Measurements from ENCODE around the gene SOAT2. TPM values are rescaled to one million over a fixed set of nuclear protein-coding genes. Genes with fewer than 3 reads are reported as not detected.

Gene SOAT2
- total and polyA plus RNA-seq, 4 donors, result 0.48 to 9.4 (median 1.3) TPM

DNA sequence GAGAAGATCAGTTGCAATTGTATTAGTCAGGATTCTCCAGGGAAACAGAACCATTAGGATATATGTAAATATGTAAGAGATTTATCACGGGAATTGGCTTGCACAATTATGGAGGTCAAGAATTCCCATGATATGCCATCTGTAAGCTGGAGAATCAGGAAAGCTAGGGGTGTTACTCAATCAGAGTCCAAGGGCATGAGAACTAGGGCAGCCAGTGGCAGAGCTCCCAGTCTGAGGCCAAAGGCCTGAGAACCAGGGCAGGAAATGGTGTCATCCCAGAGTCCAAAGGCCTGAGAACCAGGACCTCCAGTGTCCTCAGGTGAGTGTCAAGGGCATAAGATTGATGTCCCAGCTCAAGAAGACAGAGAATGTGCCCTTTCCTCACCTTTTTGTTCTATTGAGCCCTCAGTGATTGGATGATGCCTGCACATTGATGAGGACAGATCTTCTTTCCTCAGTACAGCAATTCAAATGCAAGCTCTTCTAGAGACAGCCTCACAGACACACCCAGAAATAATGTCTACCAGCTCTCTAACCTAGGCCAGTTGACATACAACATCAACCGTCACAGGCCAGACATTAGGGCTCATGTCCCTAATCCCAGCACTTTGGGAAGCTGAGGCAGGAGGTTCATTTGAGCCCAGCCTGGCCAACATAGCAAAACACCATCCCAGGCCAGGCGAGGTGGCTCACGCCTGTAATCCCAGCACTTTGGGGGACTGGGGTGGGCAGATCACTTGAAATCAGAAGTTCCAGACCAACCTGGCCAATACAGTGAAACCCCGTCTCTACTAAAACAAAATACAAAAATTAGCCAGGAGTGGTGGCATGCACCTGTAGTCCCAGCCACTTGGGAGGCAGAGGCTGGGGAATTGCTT is 42.3 kb downstream of the SOAT2 start:
- Histone ChIP-seq H3K36me3 (ENCODE audit: control insufficient read depth in 4 of 4, insufficient read depth in 3 of 4, low read depth in 1 of 4, low read length in 3 of 4) (no peaks in the 10 kb centered on the region), H3K9me3 (ENCODE audit: control insufficient read depth in 4 of 4, low read length in 3 of 4) (no peaks in the 10 kb centered on the region), H3K4me3 (ENCODE audit: low read depth in 1 of 3, low read length in 3 of 3) (no peak overlapping the region), H3K27ac (ENCODE audit: low read depth in 1 of 2, low read length in 2 of 2) (peak overlapping the region in 1 of 2 donors; percentile 42), H3K27me3 (ENCODE audit: control insufficient read depth in 4 of 4, insufficient read depth in 4 of 4, low read length in 3 of 4) (no peaks in the 10 kb centered on the region), H3K9ac (ENCODE audit: low read depth in 1 of 2, low read length in 2 of 2) (no peak overlapping the region), H3K4me1 (ENCODE audit: control insufficient read depth in 4 of 4, insufficient read depth in 4 of 4, low read length in 3 of 4) (peaks cover 0 to 11% (median 5%) of the 10 kb centered on the region in 4 donors)
- WGBS, result 71% methylated on average over 5 of the region's 5 CpGs
- peak; percentile 86 to 89 for TF ChIP-seq JUND (IDR thresholded peaks at IDR 0.05)
- no peak for TF ChIP-seq TAF1 (conservative IDR thresholded peaks at IDR 0.05)
- TF ChIP-seq NR2F2 (IDR thresholded peaks at IDR 0.05), result peak; percentile 97
- TF ChIP-seq FOXA2 (IDR thresholded peaks at IDR 0.05), result peak; percentile 89
- TF ChIP-seq, protein P1, sequence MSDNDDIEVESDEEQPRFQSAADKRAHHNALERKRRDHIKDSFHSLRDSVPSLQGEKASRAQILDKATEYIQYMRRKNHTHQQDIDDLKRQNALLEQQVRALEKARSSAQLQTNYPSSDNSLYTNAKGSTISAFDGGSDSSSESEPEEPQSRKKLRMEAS (IDR thresholded peaks at IDR 0.05), result peak; percentile 85
- TF ChIP-seq SP1 (IDR thresholded peaks at IDR 0.05), result peak; percentile 82
- peak in 1 of 2 donors; percentile 75 for TF ChIP-seq EGR1 (IDR thresholded peaks at IDR 0.05; ENCODE audit: low read depth in 2 of 2)
- TF ChIP-seq HNF4G (IDR thresholded peaks at IDR 0.05), result peak; percentile 99
- peak; percentile 99 for TF ChIP-seq RXRA (IDR thresholded peaks at IDR 0.05)
- TF ChIP-seq, protein P2, sequence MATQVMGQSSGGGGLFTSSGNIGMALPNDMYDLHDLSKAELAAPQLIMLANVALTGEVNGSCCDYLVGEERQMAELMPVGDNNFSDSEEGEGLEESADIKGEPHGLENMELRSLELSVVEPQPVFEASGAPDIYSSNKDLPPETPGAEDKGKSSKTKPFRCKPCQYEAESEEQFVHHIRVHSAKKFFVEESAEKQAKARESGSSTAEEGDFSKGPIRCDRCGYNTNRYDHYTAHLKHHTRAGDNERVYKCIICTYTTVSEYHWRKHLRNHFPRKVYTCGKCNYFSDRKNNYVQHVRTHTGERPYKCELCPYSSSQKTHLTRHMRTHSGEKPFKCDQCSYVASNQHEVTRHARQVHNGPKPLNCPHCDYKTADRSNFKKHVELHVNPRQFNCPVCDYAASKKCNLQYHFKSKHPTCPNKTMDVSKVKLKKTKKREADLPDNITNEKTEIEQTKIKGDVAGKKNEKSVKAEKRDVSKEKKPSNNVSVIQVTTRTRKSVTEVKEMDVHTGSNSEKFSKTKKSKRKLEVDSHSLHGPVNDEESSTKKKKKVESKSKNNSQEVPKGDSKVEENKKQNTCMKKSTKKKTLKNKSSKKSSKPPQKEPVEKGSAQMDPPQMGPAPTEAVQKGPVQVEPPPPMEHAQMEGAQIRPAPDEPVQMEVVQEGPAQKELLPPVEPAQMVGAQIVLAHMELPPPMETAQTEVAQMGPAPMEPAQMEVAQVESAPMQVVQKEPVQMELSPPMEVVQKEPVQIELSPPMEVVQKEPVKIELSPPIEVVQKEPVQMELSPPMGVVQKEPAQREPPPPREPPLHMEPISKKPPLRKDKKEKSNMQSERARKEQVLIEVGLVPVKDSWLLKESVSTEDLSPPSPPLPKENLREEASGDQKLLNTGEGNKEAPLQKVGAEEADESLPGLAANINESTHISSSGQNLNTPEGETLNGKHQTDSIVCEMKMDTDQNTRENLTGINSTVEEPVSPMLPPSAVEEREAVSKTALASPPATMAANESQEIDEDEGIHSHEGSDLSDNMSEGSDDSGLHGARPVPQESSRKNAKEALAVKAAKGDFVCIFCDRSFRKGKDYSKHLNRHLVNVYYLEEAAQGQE (IDR thresholded peaks at IDR 0.05), result peak; percentile 63
- TF ChIP-seq RAD21 (IDR thresholded peaks at IDR 0.05), result peak; percentile 52 to 62
- TF ChIP-seq FOXA1 (IDR thresholded peaks at IDR 0.05), result peak; percentile 98
- TF ChIP-seq HNF4A (conservative IDR thresholded peaks at IDR 0.05), result peak; percentile 100
- TF ChIP-seq, protein P3, sequence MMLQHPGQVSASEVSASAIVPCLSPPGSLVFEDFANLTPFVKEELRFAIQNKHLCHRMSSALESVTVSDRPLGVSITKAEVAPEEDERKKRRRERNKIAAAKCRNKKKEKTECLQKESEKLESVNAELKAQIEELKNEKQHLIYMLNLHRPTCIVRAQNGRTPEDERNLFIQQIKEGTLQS (IDR thresholded peaks at IDR 0.05), result peak; percentile 67
- TF ChIP-seq GABPA (IDR thresholded peaks at IDR 0.05 in 1 of 2, conservative IDR thresholded peaks at IDR 0.05 in 1 of 2), result peak in 1 of 2 donors; percentile 81
- TF ChIP-seq YY1 (IDR thresholded peaks at IDR 0.05), result peak; percentile 78
- TF ChIP-seq, protein P4, sequence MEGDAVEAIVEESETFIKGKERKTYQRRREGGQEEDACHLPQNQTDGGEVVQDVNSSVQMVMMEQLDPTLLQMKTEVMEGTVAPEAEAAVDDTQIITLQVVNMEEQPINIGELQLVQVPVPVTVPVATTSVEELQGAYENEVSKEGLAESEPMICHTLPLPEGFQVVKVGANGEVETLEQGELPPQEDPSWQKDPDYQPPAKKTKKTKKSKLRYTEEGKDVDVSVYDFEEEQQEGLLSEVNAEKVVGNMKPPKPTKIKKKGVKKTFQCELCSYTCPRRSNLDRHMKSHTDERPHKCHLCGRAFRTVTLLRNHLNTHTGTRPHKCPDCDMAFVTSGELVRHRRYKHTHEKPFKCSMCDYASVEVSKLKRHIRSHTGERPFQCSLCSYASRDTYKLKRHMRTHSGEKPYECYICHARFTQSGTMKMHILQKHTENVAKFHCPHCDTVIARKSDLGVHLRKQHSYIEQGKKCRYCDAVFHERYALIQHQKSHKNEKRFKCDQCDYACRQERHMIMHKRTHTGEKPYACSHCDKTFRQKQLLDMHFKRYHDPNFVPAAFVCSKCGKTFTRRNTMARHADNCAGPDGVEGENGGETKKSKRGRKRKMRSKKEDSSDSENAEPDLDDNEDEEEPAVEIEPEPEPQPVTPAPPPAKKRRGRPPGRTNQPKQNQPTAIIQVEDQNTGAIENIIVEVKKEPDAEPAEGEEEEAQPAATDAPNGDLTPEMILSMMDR (IDR thresholded peaks at IDR 0.05; ENCODE audit: low read depth, low read length, missing input control), result no peak
- TF ChIP-seq, protein P5, sequence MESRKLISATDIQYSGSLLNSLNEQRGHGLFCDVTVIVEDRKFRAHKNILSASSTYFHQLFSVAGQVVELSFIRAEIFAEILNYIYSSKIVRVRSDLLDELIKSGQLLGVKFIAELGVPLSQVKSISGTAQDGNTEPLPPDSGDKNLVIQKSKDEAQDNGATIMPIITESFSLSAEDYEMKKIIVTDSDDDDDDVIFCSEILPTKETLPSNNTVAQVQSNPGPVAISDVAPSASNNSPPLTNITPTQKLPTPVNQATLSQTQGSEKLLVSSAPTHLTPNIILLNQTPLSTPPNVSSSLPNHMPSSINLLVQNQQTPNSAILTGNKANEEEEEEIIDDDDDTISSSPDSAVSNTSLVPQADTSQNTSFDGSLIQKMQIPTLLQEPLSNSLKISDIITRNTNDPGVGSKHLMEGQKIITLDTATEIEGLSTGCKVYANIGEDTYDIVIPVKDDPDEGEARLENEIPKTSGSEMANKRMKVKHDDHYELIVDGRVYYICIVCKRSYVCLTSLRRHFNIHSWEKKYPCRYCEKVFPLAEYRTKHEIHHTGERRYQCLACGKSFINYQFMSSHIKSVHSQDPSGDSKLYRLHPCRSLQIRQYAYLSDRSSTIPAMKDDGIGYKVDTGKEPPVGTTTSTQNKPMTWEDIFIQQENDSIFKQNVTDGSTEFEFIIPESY (IDR thresholded peaks at IDR 0.05), result peak; percentile 76
- no peak for DNase-seq (ENCODE audit: low spot score)
